Heart left ventricle (tissue), 16 donors: ENCODE data around the gene SGSM1. TPM values are rescaled to one million over a fixed set of nuclear protein-coding genes. Genes with fewer than 3 reads are reported as not detected.
"Not testable (repeated sequence)": the region's sequence is repeated elsewhere in the genome, so short reads cannot be mapped to it uniquely, and the experiment has no call there.

Experiments
- ATAC-seq, 4 donors: fragments of 200-7000 bp; cut with Tn5 transposase; one replicate each; pipeline ENCODE4 v1.9.1; 2020 to 2022; ENCODE audit warnings: moderate library complexity in 4 of 4, mild to moderate bottlenecking in 3 of 4, moderate number of reproducible peaks in 1 of 4
- DNase-seq, 5 donors: peaks; one replicate each; pipeline ENCODE4 v3.0.0-alpha.2; 2020
- H3K27ac ChIP-seq, 12 donors: fragments of 200-600 bp; sonication (generic) in 4 of 12; one replicate each; pipeline versions ENCODE4 v1.5.0 to v1.8.0; 2016 to 2022; ENCODE audit warnings: mild to moderate bottlenecking in 2 of 12
- H3K27me3 ChIP-seq, 9 donors: fragments of 200-600 bp; sonication (generic) in 2 of 9; one replicate each; pipeline versions ENCODE4 v1.5.1 to v1.8.0; 2016 to 2022; ENCODE audit warnings: mild to moderate bottlenecking in 3 of 9
- H3K36me3 ChIP-seq, 9 donors: fragments of 200-600 bp; sonication (generic) in 2 of 9; one replicate each; pipeline versions ENCODE4 v1.5.0 to v1.8.0; 2018 to 2022; ENCODE audit warnings: mild to moderate bottlenecking in 2 of 9
- H3K4me1 ChIP-seq, 12 donors: fragments of 200-600 bp; sonication (generic) in 4 of 12; one replicate each; pipeline versions ENCODE4 v1.5.0 to v1.8.0; 2016 to 2022; ENCODE audit warnings: mild to moderate bottlenecking in 3 of 12
- H3K4me3 ChIP-seq, 12 donors: fragments of 200-600 bp; sonication (generic) in 4 of 12; one replicate each; pipeline versions ENCODE4 v1.5.0 to v1.8.0; 2017 to 2022; ENCODE audit warnings: mild to moderate bottlenecking in 9 of 12, moderate library complexity in 4 of 12
- H3K9me3 ChIP-seq, 12 donors: fragments of 200-600 bp; sonication (generic) in 4 of 12; one replicate each; pipeline versions ENCODE4 v1.5.0 to v1.8.0; 2016 to 2022; ENCODE audit warnings: mild to moderate bottlenecking in 1 of 12
- POLR2A ChIP-seq, 2 donors: fragments of 450-650 bp; IDR thresholded peaks; one replicate each; pipeline ENCODE4 v1.6.1; 2017; ENCODE audit warnings: antibody characterized with exemption in 2 of 2, mild to moderate bottlenecking in 2 of 2, moderate library complexity in 2 of 2
- WGBS, 4 donors: extraction: QIAGEN DNeasy Blood & Tissue Kit in 2 of 4; methylation state at CpG; one replicate each; pipeline versions ENCODE4 v1.1.5 to v1.1.7; 2013 to 2018; 5-methylcytosine and 5-hydroxymethylcytosine counted together
- intact Hi-C, 10 donors: fragments of 100-400 bp; cut with DNase I; formaldehyde crosslinking; loops; one replicate each; pipeline versions ENCODE4 v1.11.1 to v1.14.2; 2022
- polyA plus RNA-seq, 2 donors: library from polyadenylated mRNA; stranded (reverse); fragments of 200-250 nt; gene quantifications; one replicate each; pipeline ENCODE4 v1.2.3, GENCODE V29; 2013
- total RNA-seq, 9 donors: library from RNA; depleted of rRNA in 2 of 9; stranded (reverse); fragments of >200 nt in 2 of 9; fragmentation: NEBNext Ultra II Directional in 3 of 9; extraction: Animal tissue kit (Norgen Biotek cat#: 25700) in 3 of 9; gene quantifications; one replicate each; pipeline versions ENCODE4 v1.1.0 to v1.2.4, GENCODE V29; 2016 to 2023
- TF ChIP-seq, protein P1 (sequence below), 12 donors: fragments of 200-600 bp; sonication (generic) in 4 of 12; IDR thresholded peaks; one replicate each; pipeline versions ENCODE4 v1.5.0 to v1.8.0; 2018 to 2022; ENCODE audit warnings: antibody characterized with exemption in 12 of 12, mild to moderate bottlenecking in 5 of 12
- donor health status: ischemic (EF 13 %, LVEDD 7.1; RV severe dilation, severe dysfunction).
- donor health status: healthy with polysubstance abuse.
- donor health status: DM: no; HTN: yes; CAD: no.
- donor health status: DM: no; HTN: no; CAD: no.
- donor health status: ischemic (EF 25% LVEDD 6.9; RV normal size, moderate dysfunction).
- donor health status: ischemic (EF 25% LVEDD 5.7; RV mildly dilated, moderate dysfunction).
- donor health status: healthy.
- donor health status: DM: yes; HTN: yes; CAD: no.
- donor health status: ischemic (EF 35%, LVEDD 5.7; RV mildly dilated, moderate dysfunction).
- donor health status: nonischemic (EF 11% LVEDD 7.7; RV severe dilation, severe dysfunction).
- donor health status: DM: yes; HTN: yes; CAD: no.
- donor health status: PGD.
- donor health status: ischemic (EF 29% LVEDD 5.4; RV normal size, mild dysfunction).
- donor health status: nonischemic (EF 23%, LVEDD 6.1; RV moderate dilation, normal function).

Gene SGSM1
- total and polyA plus RNA-seq, 11 donors, result 2.1 to 11.0 (median 6.6) TPM

DNA sequence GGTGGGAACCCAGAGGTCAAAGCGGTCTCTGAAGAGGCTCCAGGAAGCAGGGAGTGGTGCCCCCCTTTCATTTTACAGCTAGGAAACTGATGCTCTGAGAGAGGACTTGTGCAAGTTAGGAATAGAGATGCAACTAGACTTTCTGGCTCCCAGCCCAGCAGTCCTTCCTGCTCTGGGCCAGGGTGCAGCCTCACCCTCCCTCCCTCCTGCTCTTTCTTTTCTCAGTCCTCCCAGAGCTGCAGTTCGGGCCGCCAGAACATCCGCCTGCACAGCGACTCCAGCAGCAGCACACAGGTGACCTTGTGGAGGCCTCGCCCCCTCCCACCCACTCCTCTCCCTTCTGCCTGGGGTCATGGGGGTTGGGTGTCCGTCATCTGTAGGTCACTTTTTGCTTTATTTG, 89.0 kb downstream of the SGSM1 start:
- WGBS, 4 donors, result 12 to 20% (median 16%) methylated on average over 7 of the region's 7 CpGs
- TF ChIP-seq, protein P1, sequence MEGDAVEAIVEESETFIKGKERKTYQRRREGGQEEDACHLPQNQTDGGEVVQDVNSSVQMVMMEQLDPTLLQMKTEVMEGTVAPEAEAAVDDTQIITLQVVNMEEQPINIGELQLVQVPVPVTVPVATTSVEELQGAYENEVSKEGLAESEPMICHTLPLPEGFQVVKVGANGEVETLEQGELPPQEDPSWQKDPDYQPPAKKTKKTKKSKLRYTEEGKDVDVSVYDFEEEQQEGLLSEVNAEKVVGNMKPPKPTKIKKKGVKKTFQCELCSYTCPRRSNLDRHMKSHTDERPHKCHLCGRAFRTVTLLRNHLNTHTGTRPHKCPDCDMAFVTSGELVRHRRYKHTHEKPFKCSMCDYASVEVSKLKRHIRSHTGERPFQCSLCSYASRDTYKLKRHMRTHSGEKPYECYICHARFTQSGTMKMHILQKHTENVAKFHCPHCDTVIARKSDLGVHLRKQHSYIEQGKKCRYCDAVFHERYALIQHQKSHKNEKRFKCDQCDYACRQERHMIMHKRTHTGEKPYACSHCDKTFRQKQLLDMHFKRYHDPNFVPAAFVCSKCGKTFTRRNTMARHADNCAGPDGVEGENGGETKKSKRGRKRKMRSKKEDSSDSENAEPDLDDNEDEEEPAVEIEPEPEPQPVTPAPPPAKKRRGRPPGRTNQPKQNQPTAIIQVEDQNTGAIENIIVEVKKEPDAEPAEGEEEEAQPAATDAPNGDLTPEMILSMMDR (IDR thresholded peaks at IDR 0.05), result no peak
- no peaks in the 10 kb centered on the region for H3K27me3 ChIP-seq
- H3K9me3 ChIP-seq, result no peaks in the 10 kb centered on the region
- peaks cover 0 to 10% (median 0%) of the 10 kb centered on the region in 9 donors for H3K36me3 ChIP-seq
- H3K4me1 ChIP-seq, result peaks cover 0 to 22% (median 17%) of the 10 kb centered on the region in 12 donors
- H3K4me3 ChIP-seq, result peak overlapping the region in 6 of 12 donors; percentile 6 to 23 (median 16)
- intact Hi-C loops, result loop anchor here in 1 of 10 donors (2.0 kb wide), 1 partner anchor 32 kb away; no protein-coding TSS in a partner anchor
- ATAC-seq (peak; percentile 77 to 83 (median 81)), DNase-seq (peak; percentile 78 to 89 (median 82))
- peak overlapping the region; percentile 50 to 86 (median 82) for H3K27ac ChIP-seq

DNA sequence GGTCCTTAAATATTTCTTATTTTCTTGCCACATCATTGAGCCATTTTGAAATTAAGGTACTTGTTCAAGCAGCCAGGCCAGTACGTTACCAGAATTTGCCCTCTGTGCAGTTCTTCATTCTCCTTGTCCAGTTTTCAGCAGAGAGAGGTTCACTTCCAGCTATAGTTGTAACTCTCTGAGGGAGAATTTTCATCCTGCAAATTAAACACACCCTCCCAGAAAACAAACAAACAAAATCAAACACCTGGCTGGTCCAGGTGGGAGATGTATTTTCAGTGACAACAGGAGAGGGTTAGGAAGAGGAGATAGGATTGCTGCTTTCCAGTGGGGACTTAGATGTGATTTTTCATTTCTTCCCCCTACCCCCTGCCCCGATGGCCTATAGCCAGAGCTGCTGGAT, 95.4 kb downstream of the SGSM1 start:
- DNase-seq, result no peak
- TF ChIP-seq, protein P1 (IDR thresholded peaks at IDR 0.05), result no peak
- no peak for TF ChIP-seq POLR2A (IDR thresholded peaks at IDR 0.05)
- peaks cover 0 to 16% (median 7%) of the 10 kb centered on the region in 12 donors for H3K9me3 ChIP-seq
- H3K4me3 ChIP-seq, result no peak overlapping the region
- 86 to 96% (median 91%) methylated on average over 1 to 2 of the region's 2 CpGs for WGBS, 4 donors
- intact Hi-C loops, result no loop called here
- no peak for ATAC-seq
- H3K36me3 ChIP-seq, result peaks cover 0 to 36% (median 14%) of the 10 kb centered on the region in 9 donors
- H3K27me3 ChIP-seq, result no peaks in the 10 kb centered on the region
- no peaks in the 10 kb centered on the region for H3K4me1 ChIP-seq
- no peak overlapping the region for H3K27ac ChIP-seq

DNA sequence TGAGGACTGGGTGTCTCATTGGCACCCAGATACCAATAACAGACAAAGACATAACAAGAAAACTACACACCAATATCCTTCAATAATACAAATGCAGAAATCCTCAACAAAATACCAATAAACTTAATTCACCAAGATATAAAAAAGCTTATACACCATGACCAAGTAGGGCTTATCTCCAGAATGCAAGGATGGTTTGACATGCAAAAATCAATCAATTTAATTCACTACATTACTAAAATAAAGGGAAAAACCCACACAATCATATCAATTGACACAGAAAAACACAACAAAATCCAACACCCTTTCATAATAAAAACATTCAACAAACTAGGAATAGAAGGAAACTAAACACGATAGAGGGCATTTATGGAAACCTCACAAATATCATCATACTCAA, 99.9 kb downstream of the SGSM1 start:
- Histone ChIP-seq H3K36me3 (peaks cover 0 to 43% (median 12%) of the 10 kb centered on the region in 9 donors), H3K27ac (no peak overlapping the region), H3K4me1 (no peaks in the 10 kb centered on the region), H3K4me3 (no peak overlapping the region), H3K27me3 (no peaks in the 10 kb centered on the region), H3K9me3 (peaks cover 0 to 20% (median 7%) of the 10 kb centered on the region in 12 donors)
- DNase-seq, result no peak
- 90 to 100% (median 97%) methylated on average over 1 of the region's 1 CpG for WGBS, 4 donors
- no peak for ATAC-seq
- intact Hi-C loops, result no loop called here
- TF ChIP-seq POLR2A (IDR thresholded peaks at IDR 0.05), result no peak

DNA sequence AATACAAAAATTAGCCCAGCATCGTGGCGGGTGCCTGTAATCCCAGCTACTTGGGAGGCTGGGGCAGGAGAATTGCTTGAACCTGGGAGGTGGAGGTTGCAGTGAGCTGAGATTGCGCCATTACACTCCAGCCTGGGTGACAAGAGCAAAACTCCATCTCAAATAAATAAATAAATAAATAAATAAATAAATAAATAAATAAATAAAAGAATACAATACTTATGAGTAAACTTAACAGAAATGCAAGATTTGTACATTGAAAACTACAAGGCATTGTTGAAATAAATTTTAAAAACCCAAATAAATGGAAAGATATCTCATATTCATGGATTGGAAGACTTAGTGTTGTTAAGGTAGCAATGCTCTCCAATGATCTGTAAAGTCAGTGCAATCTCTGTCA, 101.1 kb downstream of the SGSM1 start:
- H3K4me3 ChIP-seq, intact Hi-C loops, ATAC-seq, H3K27me3 ChIP-seq, H3K27ac ChIP-seq, DNase-seq, H3K4me1 ChIP-seq: not testable (repeated sequence)
- Histone ChIP-seq H3K9me3 (peaks cover 0 to 20% (median 7%) of the 10 kb centered on the region in 12 donors), H3K36me3 (peaks cover 0 to 37% (median 11%) of the 10 kb centered on the region in 9 donors)
- 91 to 99% (median 93%) methylated on average over 3 of the region's 3 CpGs for WGBS, 4 donors

DNA sequence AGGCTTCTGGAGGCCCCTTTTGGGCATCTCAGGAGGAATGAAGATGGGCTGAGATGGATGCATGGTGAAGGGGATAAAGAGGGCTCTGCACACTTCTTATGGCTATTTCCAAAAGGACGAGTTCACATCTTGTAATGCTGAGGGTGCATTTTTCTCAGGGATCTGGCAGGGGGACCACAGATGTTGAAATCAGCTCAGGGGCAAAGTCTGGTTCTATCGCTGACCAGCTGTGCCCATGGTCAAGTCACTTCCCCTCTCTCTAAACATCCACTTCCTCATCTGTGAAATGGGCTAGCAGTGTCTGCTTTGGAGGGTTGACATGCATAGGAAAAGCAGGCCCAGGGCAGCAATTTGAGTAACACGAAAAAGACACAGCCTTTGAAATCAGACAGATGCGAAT, 114.0 kb downstream of the SGSM1 start:
- H3K36me3 ChIP-seq, result peaks cover 0 to 21% (median 14%) of the 10 kb centered on the region in 9 donors
- no peaks in the 10 kb centered on the region for H3K9me3 ChIP-seq
- H3K27ac ChIP-seq, result no peak overlapping the region
- intact Hi-C loops, result loop anchor here in 1 of 10 donors (10.0 kb wide), 1 partner anchor 55 kb away; no protein-coding TSS in a partner anchor
- 85 to 95% (median 90%) methylated on average over 4 of the region's 4 CpGs for WGBS, 4 donors
- no peaks in the 10 kb centered on the region for H3K4me1 ChIP-seq
- no peaks in the 10 kb centered on the region for H3K27me3 ChIP-seq
- TF ChIP-seq POLR2A (IDR thresholded peaks at IDR 0.05), result no peak
- TF ChIP-seq, protein P1 (IDR thresholded peaks at IDR 0.05), result no peak
- no peak for ATAC-seq
- H3K4me3 ChIP-seq, result no peak overlapping the region
- DNase-seq, result no peak
